SK-N-SH treated with all-trans-retinoic acid at 6 μM for 48 hours (cell line): ENCODE measurements around the gene ZNF426.
"Not testable (repeated sequence)": the region's sequence is repeated elsewhere in the genome, so short reads cannot be mapped to it uniquely, and the experiment has no call there.

Source experiments
- BACH2 ChIP-seq: fragments of 250-450 bp; sonication (Bioruptor Pico); IDR thresholded peaks from 2 replicates; pipeline ENCODE4 v1.9.0; 2021; ENCODE audit warnings: mild to moderate bottlenecking, borderline replicate concordance
- CSDC2 ChIP-seq: fragments of 250-450 bp; sonication (Bioruptor Pico); IDR thresholded peaks from 2 replicates; pipeline ENCODE4 v1.5.0; 2020; ENCODE audit warnings: mild to moderate bottlenecking, moderate library complexity
- CSRNP3 ChIP-seq: fragments of 250-450 bp; sonication (Bioruptor Pico); IDR thresholded peaks from 2 replicates; pipeline ENCODE4 v1.5.1; 2021; ENCODE audit warnings: mild to moderate bottlenecking, moderate library complexity
- ESRRG ChIP-seq: fragments of 250-450 bp; sonication (Bioruptor Pico); IDR thresholded peaks from 2 replicates; pipeline ENCODE4 v1.6.1; 2021; ENCODE audit warnings: mild to moderate bottlenecking
- ISL1 ChIP-seq: fragments of 250-450 bp; sonication (Bioruptor Pico); IDR thresholded peaks from 2 replicates; pipeline ENCODE4 v2.1.2; 2022; ENCODE audit warnings: mild to moderate bottlenecking, moderate library complexity
- PATZ1 ChIP-seq: fragments of 250-450 bp; sonication (Bioruptor Pico); IDR thresholded peaks from 2 replicates; pipeline ENCODE4 v1.8.0; 2020; ENCODE audit warnings: mild to moderate bottlenecking, moderate library complexity, borderline replicate concordance
- PPARA ChIP-seq: fragments of 250-450 bp; sonication (Bioruptor Pico); IDR thresholded peaks from 2 replicates; pipeline ENCODE4 v1.5.0; 2020; ENCODE audit warnings: mild to moderate bottlenecking, borderline replicate concordance
- RARB ChIP-seq: fragments of 250-450 bp; sonication (Bioruptor Pico); IDR thresholded peaks from 2 replicates; pipeline ENCODE4 v1.8.0; 2021; ENCODE audit warnings: mild to moderate bottlenecking, moderate library complexity
- TCF4 ChIP-seq: fragments of 250-450 bp; sonication (Bioruptor Pico); IDR thresholded peaks from 2 replicates; pipeline ENCODE4 v1.8.0; 2021; ENCODE audit warnings: mild to moderate bottlenecking, moderate library complexity, borderline replicate concordance
- TOX ChIP-seq: fragments of 250-450 bp; sonication (Bioruptor Pico); IDR thresholded peaks from 2 replicates; pipeline ENCODE4 v1.8.0; 2021; ENCODE audit warnings: mild to moderate bottlenecking, moderate library complexity, borderline replicate concordance
- ZFP3 ChIP-seq: fragments of 250-450 bp; sonication (Bioruptor Pico); IDR thresholded peaks from 2 replicates; pipeline ENCODE4 v1.5.0; 2020; ENCODE audit warnings: mild to moderate bottlenecking, moderate library complexity
- ZNF565 ChIP-seq: fragments of 450-650 bp; formaldehyde crosslinking; conservative IDR thresholded peaks from 2 replicates; pipeline ENCODE4 v1.5.0; 2020; ENCODE audit warnings: low read depth, mild to moderate bottlenecking, moderate library complexity
- TF ChIP-seq, protein P1 (sequence below): fragments of 250-450 bp; sonication (Bioruptor Pico); IDR thresholded peaks from 2 replicates; pipeline ENCODE4 v1.5.1; 2020; ENCODE audit warnings: low read depth, mild to moderate bottlenecking, moderate library complexity
- TF ChIP-seq, protein P2 (sequence below): fragments of 250-450 bp; sonication (Bioruptor Pico); IDR thresholded peaks from 2 replicates; pipeline ENCODE4 v1.8.0; 2021; ENCODE audit warnings: low read depth, mild to moderate bottlenecking, moderate library complexity, borderline replicate concordance

- TF ChIP-seq, protein P1, sequence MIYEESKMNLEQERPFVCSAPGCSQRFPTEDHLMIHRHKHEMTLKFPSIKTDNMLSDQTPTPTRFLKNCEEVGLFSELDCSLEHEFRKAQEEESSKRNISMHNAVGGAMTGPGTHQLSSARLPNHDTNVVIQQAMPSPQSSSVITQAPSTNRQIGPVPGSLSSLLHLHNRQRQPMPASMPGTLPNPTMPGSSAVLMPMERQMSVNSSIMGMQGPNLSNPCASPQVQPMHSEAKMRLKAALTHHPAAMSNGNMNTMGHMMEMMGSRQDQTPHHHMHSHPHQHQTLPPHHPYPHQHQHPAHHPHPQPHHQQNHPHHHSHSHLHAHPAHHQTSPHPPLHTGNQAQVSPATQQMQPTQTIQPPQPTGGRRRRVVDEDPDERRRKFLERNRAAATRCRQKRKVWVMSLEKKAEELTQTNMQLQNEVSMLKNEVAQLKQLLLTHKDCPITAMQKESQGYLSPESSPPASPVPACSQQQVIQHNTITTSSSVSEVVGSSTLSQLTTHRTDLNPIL = not testable (repeated sequence)
- not testable (repeated sequence) for TF ChIP-seq TCF4; ZFP3 (CRISPR knock-in tag); CSDC2 (CRISPR knock-in tag); ISL1 (CRISPR knock-in tag); ZNF565 (CRISPR knock-in tag); BACH2 (CRISPR knock-in tag); PATZ1; RARB (CRISPR knock-in tag); TOX; CSRNP3 (CRISPR knock-in tag); ESRRG; PPARA (CRISPR knock-in tag)
- TF ChIP-seq, protein P2, sequence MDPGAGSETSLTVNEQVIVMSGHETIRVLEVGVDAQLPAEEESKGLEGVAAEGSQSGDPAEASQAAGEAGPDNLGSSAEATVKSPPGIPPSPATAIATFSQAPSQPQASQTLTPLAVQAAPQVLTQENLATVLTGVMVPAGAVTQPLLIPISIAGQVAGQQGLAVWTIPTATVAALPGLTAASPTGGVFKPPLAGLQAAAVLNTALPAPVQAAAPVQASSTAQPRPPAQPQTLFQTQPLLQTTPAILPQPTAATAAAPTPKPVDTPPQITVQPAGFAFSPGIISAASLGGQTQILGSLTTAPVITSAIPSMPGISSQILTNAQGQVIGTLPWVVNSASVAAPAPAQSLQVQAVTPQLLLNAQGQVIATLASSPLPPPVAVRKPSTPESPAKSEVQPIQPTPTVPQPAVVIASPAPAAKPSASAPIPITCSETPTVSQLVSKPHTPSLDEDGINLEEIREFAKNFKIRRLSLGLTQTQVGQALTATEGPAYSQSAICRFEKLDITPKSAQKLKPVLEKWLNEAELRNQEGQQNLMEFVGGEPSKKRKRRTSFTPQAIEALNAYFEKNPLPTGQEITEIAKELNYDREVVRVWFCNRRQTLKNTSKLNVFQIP (CRISPR knock-in tag) = not testable (repeated sequence)
These were observed 1.5 kb upstream of the ZNF426 start for GRCh38 chr19:9539921-9540320.
